MCF 10A (cell line): ENCODE measurements around the gene HAS3. TPM values are rescaled to one million over a fixed set of nuclear protein-coding genes. Genes with fewer than 3 reads are reported as not detected.
"Not testable (repeated sequence)": the region's sequence is repeated elsewhere in the genome, so short reads cannot be mapped to it uniquely, and the experiment has no call there.

Source experiments
- BruUV-seq: library from RNA; stranded (reverse); fragments of 400-500 nt; replicated peaks from 2 replicates; lab custom pipeline; 2021; lab: Mats Ljungman, UMichigan
- CTCF ChIA-PET: fragments of 300-600 bp; sonication (Branson Sonifier 250); formaldehyde crosslinking; extraction: SDS; loops from one replicate; lab custom pipeline; 2021; ENCODE audit warnings: antibody characterized with exemption, inconsistent platforms; lab: Yijun Ruan, JAX
- POLR2A ChIA-PET: fragments of 300-600, 350-650 bp; sonication (Branson Sonifier 250); formaldehyde crosslinking; extraction: SDS; loops from one replicate; lab custom pipeline; 2020; ENCODE audit warnings: antibody characterized with exemption, inconsistent platforms; lab: Yijun Ruan, JAX
- DNase-seq: peaks from one replicate; pipeline ENCODE4 v3.0.0-alpha.2; 2018; ENCODE audit not compliant: unreplicated experiment
- H3K27ac Mint-ChIP-seq: one replicate; pipeline ENCODE4 v1.8.0; 2022; ENCODE audit warnings: mild to moderate bottlenecking, low read depth, mixed read lengths; ENCODE audit not compliant: unreplicated experiment
- H3K27me3 Mint-ChIP-seq: one replicate; pipeline ENCODE4 v1.8.0; 2022; ENCODE audit warnings: mixed read lengths; ENCODE audit not compliant: insufficient read depth, unreplicated experiment
- H3K36me3 Mint-ChIP-seq: one replicate; pipeline ENCODE4 v1.8.0; 2022; ENCODE audit warnings: mild to moderate bottlenecking, moderate library complexity, mixed read lengths; ENCODE audit not compliant: insufficient read depth, unreplicated experiment
- H3K4me1 Mint-ChIP-seq: one replicate; pipeline ENCODE4 v1.8.0; 2022; ENCODE audit warnings: mixed read lengths; ENCODE audit not compliant: insufficient read depth, unreplicated experiment
- H3K4me3 Mint-ChIP-seq: one replicate; pipeline ENCODE4 v1.8.0; 2022; ENCODE audit warnings: mild to moderate bottlenecking, moderate library complexity, mixed read lengths; ENCODE audit not compliant: unreplicated experiment
- H3K9me3 Mint-ChIP-seq: one replicate; pipeline ENCODE4 v1.8.0; 2022; ENCODE audit warnings: mixed read lengths; ENCODE audit not compliant: unreplicated experiment
- CTCF ChIP-seq: fragments of 200-600 bp; IDR thresholded peaks from one replicate; pipeline ENCODE4 v1.8.0; 2022; ENCODE audit warnings: antibody characterized with exemption, mild to moderate bottlenecking; ENCODE audit not compliant: unreplicated experiment
- intact Hi-C: fragments of 100-400 bp; cut with micrococcal nuclease; formaldehyde crosslinking; loops from 2 replicates; pipeline ENCODE4 v1.14.1; 2022
- total RNA-seq: library from RNA; stranded (reverse); gene quantifications from 2 replicates; pipeline ENCODE4 v1.2.3, GENCODE V29; 2022

HAS3 gene
- total RNA-seq, 1 experiment from 2014 or later = 0.72 TPM

DNA sequence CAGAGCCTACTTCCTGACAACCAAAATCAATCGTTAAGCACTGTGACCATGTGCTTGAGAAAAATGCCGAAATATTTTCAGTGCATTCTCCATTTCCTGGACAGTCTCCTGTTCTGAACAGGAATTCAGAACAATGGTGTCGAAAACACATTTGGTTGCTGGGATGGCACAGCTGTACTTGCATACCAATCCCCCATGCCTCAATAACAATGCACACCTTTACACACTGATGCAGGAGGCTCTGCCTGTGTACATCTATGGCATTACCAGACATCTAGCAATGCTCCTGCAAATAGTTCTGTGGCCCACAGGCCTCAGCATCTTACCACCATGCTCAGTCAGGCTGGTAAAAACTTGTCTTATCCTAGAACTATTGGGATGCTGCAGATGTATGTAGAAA is 20.8 kb downstream of the HAS3 start:
- Mint-ChIP-seq H3K4me3 (no peak overlapping the region), H3K36me3 (peaks cover 33% of the 10 kb centered on the region), H3K27ac (no peak overlapping the region), H3K27me3 (no peaks in the 10 kb centered on the region), H3K9me3 (no peaks in the 10 kb centered on the region), H3K4me1 (no peaks in the 10 kb centered on the region)
- ChIA-PET POLR2A (interaction anchor here (1.6 kb wide), 1 partner anchor 224 kb away, joined by 3 read pairs; no protein-coding TSS in a partner anchor), CTCF (interaction anchor here (0.8 to 7.7 kb wide), 4 partner anchors 13 to 598 kb away, joined by 3 to 110 read pairs (median 80); partner anchors contain the start of gene TANGO6)
- BruUV-seq = no TSS peak
- intact Hi-C loops = loop anchor here (5.0 kb wide), 1 partner anchor 599 kb away; no protein-coding TSS in a partner anchor
- DNase-seq = no peak
- no peak for TF ChIP-seq CTCF

DNA sequence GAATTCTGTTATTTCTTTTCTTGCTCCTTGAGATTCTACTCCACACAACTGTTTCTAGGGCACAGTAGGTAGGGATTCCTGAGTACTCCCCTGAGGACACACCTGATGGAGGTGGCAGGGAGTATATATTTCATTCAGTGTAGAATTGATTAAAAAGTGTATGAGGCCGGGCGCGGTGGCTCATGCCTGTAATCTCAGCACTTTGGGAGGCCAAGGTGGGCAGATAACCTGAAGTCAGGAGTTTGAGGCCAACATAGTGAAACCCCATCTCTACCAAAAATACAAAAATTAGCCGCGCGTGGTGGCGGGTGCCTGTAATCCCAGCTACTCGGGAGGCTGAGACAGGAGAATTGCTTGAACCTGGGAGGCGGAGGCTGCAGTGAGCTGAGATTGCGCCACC is 21.3 kb downstream of the HAS3 start:
- peaks cover 36% of the 10 kb centered on the region for H3K36me3 Mint-ChIP-seq
- POLR2A ChIA-PET, H3K27ac Mint-ChIP-seq, H3K9me3 Mint-ChIP-seq, H3K4me3 Mint-ChIP-seq, DNase-seq, H3K27me3 Mint-ChIP-seq, H3K4me1 Mint-ChIP-seq, BruUV-seq: not testable (repeated sequence)
- CTCF ChIA-PET = interaction anchor here (2.2 kb wide), 1 partner anchor 225 kb away, joined by 7 read pairs; no protein-coding TSS in a partner anchor
- intact Hi-C loops = loop anchor here (5.0 kb wide), 1 partner anchor 600 kb away; no protein-coding TSS in a partner anchor

DNA sequence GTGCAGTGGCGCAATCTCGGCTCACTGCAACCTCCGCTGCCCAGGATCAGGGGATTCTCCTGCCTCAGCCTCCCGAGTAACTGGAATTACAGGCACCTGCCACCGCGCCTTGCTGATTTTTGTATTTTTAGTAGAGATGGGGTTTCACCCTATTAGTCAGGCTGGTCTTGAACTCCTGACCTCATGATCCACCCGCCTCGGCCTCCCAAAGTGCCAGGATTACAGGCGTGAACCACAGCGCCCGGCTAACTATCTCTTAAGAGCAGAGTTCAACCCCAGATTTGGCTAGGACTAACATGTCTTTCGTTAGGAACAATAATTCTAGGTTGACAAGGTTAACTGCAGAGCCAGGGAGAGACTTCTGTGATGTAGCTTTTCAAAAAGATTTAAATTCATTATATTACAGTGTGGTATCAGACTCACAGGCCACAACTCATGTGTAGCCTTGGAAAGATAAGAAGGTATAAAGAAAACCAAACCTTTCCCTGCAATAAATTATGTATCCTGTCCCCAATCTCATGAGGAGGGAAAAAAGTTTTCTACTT is 22.6 kb downstream of the HAS3 start:
- Mint-ChIP-seq H3K27me3 (no peaks in the 10 kb centered on the region), H3K9me3 (no peaks in the 10 kb centered on the region), H3K36me3 (peaks cover 33% of the 10 kb centered on the region), H3K27ac (no peak overlapping the region), H3K4me1 (peaks cover 6% of the 10 kb centered on the region), H3K4me3 (no peak overlapping the region)
- BruUV-seq = no TSS peak
- ChIA-PET POLR2A (interaction anchor here (0.8 kb wide), 1 partner anchor 225 kb away, joined by 3 read pairs; no protein-coding TSS in a partner anchor), CTCF (interaction anchor here (0.9 to 2.2 kb wide), 3 partner anchors 11 to 226 kb away, joined by 3 to 7 read pairs (median 4); no protein-coding TSS in a partner anchor)
- no peak for TF ChIP-seq CTCF
- intact Hi-C loops = loop anchor here (5.0 kb wide), 1 partner anchor 601 kb away; no protein-coding TSS in a partner anchor
- DNase-seq = no peak

- BruUV-seq = no TSS peak
Measured at GRCh38 chr16:69130461-69130860, 25.0 kb downstream of the HAS3 start.

More at GRCh38 chr16:69130461-69130860, 25.0 kb downstream of the HAS3 start:
- Mint-ChIP-seq H3K27ac (no peak overlapping the region), H3K36me3 (peaks cover 42% of the 10 kb centered on the region), H3K9me3 (no peaks in the 10 kb centered on the region), H3K27me3 (no peaks in the 10 kb centered on the region), H3K4me3 (peak overlapping the region; percentile 87), H3K4me1 (peaks cover 20% of the 10 kb centered on the region)
- no peak for TF ChIP-seq CTCF
- POLR2A ChIA-PET = interaction anchor here (0.8 to 1.7 kb wide), 6 partner anchors 9 to 287 kb away, joined by 3 to 8 read pairs (median 4); partner anchors contain the start of genes HAS3 and TANGO6
- intact Hi-C loops = no loop called here
- CTCF ChIA-PET = interaction anchor here (0.7 to 2.2 kb wide), 4 partner anchors 17 to 283 kb away, joined by 3 to 12 read pairs (median 8); no protein-coding TSS in a partner anchor
- no peak for DNase-seq
